Tibial nerve (tissue), 4 donors: ENCODE data around the gene IRF5.

Source experiments
- CTCF ChIP-seq, 5 experiments: fragments of 200-600 bp in 3 of 5; fragments of 450-650 bp in 2 of 5; sonication (generic) in 3 of 5; IDR thresholded peaks; one replicate each; pipeline ENCODE4 v1.5.1; 2016 to 2019; ENCODE audit warnings: antibody characterized with exemption in 5 of 5, mild to moderate bottlenecking in 3 of 5, moderate library complexity in 2 of 5
- EP300 ChIP-seq, 2 donors: sonication (generic); formaldehyde crosslinking; IDR thresholded peaks; one replicate each; pipeline ENCODE4 v1.6.1; 2017; ENCODE audit warnings: antibody characterized with exemption in 2 of 2, mild to moderate bottlenecking in 1 of 2

- TF ChIP-seq EP300 (IDR thresholded peaks at IDR 0.05): no peak
- no peak for TF ChIP-seq CTCF (IDR thresholded peaks at IDR 0.05)
These were observed 929 bp upstream of the IRF5 start for GRCh38 chr7:128936798-128937197.
